Activated CD4-positive, alpha-beta T cell treated with anti-CD3 and anti-CD28 coated beads for 1 hour (primary cell): Measurements from ENCODE around the gene POLDIP2.

ENCODE experiments used
- DNase-seq: peaks from one replicate; pipeline ENCODE4 v3.0.0-alpha.2; 2020

POLDIP2 gene

GRCh38 chr17:28315846-28316705 is 41.3 kb downstream of the POLDIP2 start:
- DNase-seq = no peak

- no peak for DNase-seq
These were observed 43.5 kb downstream of the POLDIP2 start for GRCh38 chr17:28313841-28314240.

- DNase-seq = no peak
These were observed 50.3 kb downstream of the POLDIP2 start for GRCh38 chr17:28306954-28307401.

GRCh38 chr17:28298449-28298848 is 58.9 kb downstream of the POLDIP2 start:
- no peak for DNase-seq
